HCT116 (cell line): ENCODE results near the gene KIAA1755. TPM values are rescaled to one million over a fixed set of nuclear protein-coding genes. Genes with fewer than 3 reads are reported as not detected.

Experiments used
- ATAC-seq: fragments of 200-7000 bp; cut with Tn5 transposase; 2 replicates; pipeline ENCODE4 v1.9.1; 2020; ENCODE audit warnings: mild to moderate bottlenecking, moderate library complexity
- BruUV-seq: library from RNA; stranded (reverse); fragments of 400-500 nt; replicated peaks from 2 replicates; lab custom pipeline; 2021; lab: Mats Ljungman, UMichigan
- CTCF ChIA-PET: fragments of 300-600 bp; sonication (Branson Sonifier 250); formaldehyde crosslinking; loops from one replicate; lab custom pipeline; 2021; ENCODE audit warnings: antibody characterized with exemption; lab: Charles Lee
- POLR2A ChIA-PET: fragments of 300-600, 350-600 bp; sonication (Branson Sonifier 250); formaldehyde crosslinking; loops from one replicate; lab custom pipeline; 2021; ENCODE audit warnings: antibody characterized with exemption; lab: Charles Lee
- RAD21 ChIA-PET, 2 experiments: fragments of 300-600 bp; sonication (Branson Sonifier 250); formaldehyde crosslinking; loops; one replicate each; lab custom pipeline; 2023; ENCODE audit warnings: low total read pairs in 2 of 2; ENCODE audit not compliant: uncharacterized antibody in 2 of 2, unreplicated experiment in 2 of 2, low non-redundant PET in 1 of 2; lab: Charles Lee
- DNase-seq: peaks from one replicate; pipeline ENCODE4 v3.0.0-alpha.2; 2010; ENCODE audit warnings: low read depth, low spot score
- H2AFZ ChIP-seq: fragments of 200-600 bp; shearing (Covaris generic), sonication (generic); 2 replicates; pipeline ENCODE4 v1.6.1; 2017; ENCODE audit warnings: low read depth, mixed run types, mixed read lengths, antibody characterized with exemption, low read length; ENCODE audit not compliant: poor library complexity, severe bottlenecking
- H3K27ac ChIP-seq: 2 replicates; pipeline ENCODE4 v1.5.1; 2012; ENCODE audit warnings: low read depth, low read length
- H3K27me3 ChIP-seq: fragments of 200-600 bp; sonication (generic); 2 replicates; pipeline ENCODE4 v1.6.1; 2016; ENCODE audit warnings: mixed run types, low read length, mixed read lengths; ENCODE audit not compliant: insufficient read depth
- H3K36me3 ChIP-seq, 2 experiments: fragments of 200-500 bp in 1 of 2; fragments of 200-600 bp in 1 of 2; sonication (Bioruptor generic) in 1 of 2; sonication (generic) in 1 of 2; 2 replicates each; pipeline versions ENCODE4 v1.5.1 to v1.6.1; 2014 to 2016; ENCODE audit warnings: low read length in 2 of 2, inconsistent platforms in 1 of 2, mixed read lengths in 1 of 2, mixed run types in 1 of 2; ENCODE audit not compliant: insufficient read depth in 2 of 2, control insufficient read depth in 1 of 2
- H3K4me1 ChIP-seq, 2 experiments: fragments of 200-600 bp in 1 of 2; sonication (generic) in 1 of 2; 2 replicates each; pipeline versions ENCODE4 v1.5.1 to v1.6.1; 2012 to 2017; ENCODE audit warnings: low read length in 2 of 2, inconsistent platforms in 1 of 2, mild to moderate bottlenecking in 1 of 2, mixed read lengths in 1 of 2, mixed run types in 1 of 2, moderate library complexity in 1 of 2; ENCODE audit not compliant: insufficient read depth in 2 of 2, control insufficient read depth in 1 of 2
- H3K4me2 ChIP-seq: fragments of 200-600 bp; sonication (generic); 2 replicates; pipeline ENCODE4 v1.6.1; 2017; ENCODE audit warnings: mixed run types, low read length, mixed read lengths
- H3K4me3 ChIP-seq, 2 experiments: fragments of 200-600 bp in 1 of 2; sonication (generic) in 1 of 2; replicated peaks in 1 of 2; 2 replicates each; pipeline ENCODE4 v1.5.1; 2011 to 2016; ENCODE audit warnings: low read length in 2 of 2, control low read depth in 1 of 2, low read depth in 1 of 2, mild to moderate bottlenecking in 1 of 2, mixed read lengths in 1 of 2, mixed run types in 1 of 2
- H3K79me2 ChIP-seq: fragments of 200-600 bp; sonication (generic); 2 replicates; pipeline ENCODE4 v1.6.1; 2017; ENCODE audit warnings: mild to moderate bottlenecking, mixed run types, low read length, moderate library complexity, mixed read lengths; ENCODE audit not compliant: insufficient read depth
- H3K9ac ChIP-seq: fragments of 200-600 bp; sonication (generic); 2 replicates; pipeline ENCODE4 v1.6.1; 2016; ENCODE audit warnings: low read length, mixed read lengths
- H3K9me2 ChIP-seq: fragments of 200-600 bp; sonication (generic), shearing (Covaris generic); 2 replicates; pipeline ENCODE4 v1.6.1; 2017; ENCODE audit warnings: mixed run types, mild to moderate bottlenecking, moderate library complexity; ENCODE audit not compliant: insufficient read depth
- H3K9me3 ChIP-seq, 2 experiments: fragments of 200-500 bp in 1 of 2; fragments of 200-600 bp in 1 of 2; sonication (Bioruptor generic) in 1 of 2; sonication (generic) in 1 of 2; 2 replicates each; pipeline ENCODE4 v1.6.1; 2014 to 2017; ENCODE audit warnings: low read length in 2 of 2, mixed read lengths in 2 of 2, inconsistent platforms in 1 of 2, low read depth in 1 of 2, mild to moderate bottlenecking in 1 of 2, mixed run types in 1 of 2, moderate library complexity in 1 of 2; ENCODE audit not compliant: control insufficient read depth in 1 of 2, insufficient read depth in 1 of 2
- H4K20me1 ChIP-seq: fragments of 200-600 bp; sonication (generic), shearing (Covaris generic); 2 replicates; pipeline ENCODE4 v1.6.1; 2017; ENCODE audit warnings: mixed run types, mild to moderate bottlenecking, moderate library complexity; ENCODE audit not compliant: insufficient read depth
- CBX3 ChIP-seq: IDR thresholded peaks from 2 replicates; pipeline ENCODE4 v1.6.1; 2012; ENCODE audit warnings: low read depth
- CEBPB ChIP-seq: IDR thresholded peaks from 2 replicates; pipeline ENCODE4 v1.6.1; 2012; ENCODE audit warnings: low read depth
- ELF1 ChIP-seq: IDR thresholded peaks from 2 replicates; pipeline ENCODE4 v1.6.1; 2012; ENCODE audit warnings: low read depth, borderline replicate concordance
- EZH2phosphoT487 ChIP-seq: fragments of 200-600 bp; IDR thresholded peaks from 2 replicates; pipeline ENCODE4 v1.6.1; 2018; ENCODE audit warnings: antibody characterized with exemption, borderline replicate concordance
- JUND ChIP-seq: IDR thresholded peaks from 2 replicates; pipeline ENCODE4 v1.6.1; 2012
- POLR2A ChIP-seq: IDR thresholded peaks from 2 replicates; pipeline ENCODE4 v1.7.0; 2011; ENCODE audit warnings: borderline replicate concordance; ENCODE audit not compliant: insufficient read depth, insufficient read length; ENCODE audit errors: extremely low read depth
- POLR2AphosphoS5 ChIP-seq: IDR thresholded peaks from 2 replicates; pipeline ENCODE4 v1.6.1; 2011; ENCODE audit warnings: mild to moderate bottlenecking, low read depth, low read length, moderate library complexity
- SIN3A ChIP-seq: IDR thresholded peaks from 2 replicates; pipeline ENCODE4 v1.6.1; 2012; ENCODE audit warnings: low read depth
- SP1 ChIP-seq: IDR thresholded peaks from 2 replicates; pipeline ENCODE4 v1.6.1; 2012; ENCODE audit warnings: low read depth
- SRF ChIP-seq: IDR thresholded peaks from 2 replicates; pipeline ENCODE4 v1.6.1; 2012; ENCODE audit warnings: low read depth
- TCF7L2 ChIP-seq: IDR thresholded peaks from 2 replicates; pipeline ENCODE4 v1.7.0; 2011; ENCODE audit warnings: borderline replicate concordance, inconsistent platforms; ENCODE audit not compliant: insufficient read depth, insufficient read length; ENCODE audit errors: extremely low read depth
- ZFX ChIP-seq: fragments of 450-650 bp; IDR thresholded peaks from 2 replicates; pipeline ENCODE4 v1.6.1; 2017
- intact Hi-C: fragments of 100-400 bp; cut with micrococcal nuclease; formaldehyde crosslinking; loops from 2 replicates; pipeline ENCODE4 v1.10.0; 2022
- total RNA-seq: library from RNA; stranded (reverse); gene quantifications from one replicate; pipeline ENCODE4 v1.2.1, GENCODE V29; 2021; ENCODE audit not compliant: unreplicated experiment
- TF ChIP-seq, protein P1 (sequence below), 3 experiments: fragments of 200-600 bp in 1 of 3; sonication (generic) in 1 of 3; IDR thresholded peaks in 2 of 3; conservative IDR thresholded peaks in 1 of 3; 2 replicates each; pipeline ENCODE4 v1.5.1; 2012 to 2017; ENCODE audit warnings: low read depth in 2 of 3, low read length in 2 of 3, antibody characterized with exemption in 1 of 3, borderline replicate concordance in 1 of 3, control low read depth in 1 of 3, mild to moderate bottlenecking in 1 of 3, mixed read lengths in 1 of 3, mixed run types in 1 of 3, moderate library complexity in 1 of 3; ENCODE audit not compliant: insufficient read depth in 1 of 3
- TF ChIP-seq, protein P2 (sequence below): IDR thresholded peaks from 2 replicates; pipeline ENCODE4 v1.6.1; 2012

The KIAA1755 gene
- total RNA-seq, 1 experiment from 2014 or later, result not detected

GRCh38 chr20:38267901-38268514 is 7.5 kb upstream of the KIAA1755 start:
- intact Hi-C loops, result no loop called here
- H3K9me2 ChIP-seq, result no peaks in the 10 kb centered on the region
- H3K36me3 ChIP-seq, result no peaks in the 10 kb centered on the region
- CTCF ChIA-PET, result no interaction called here
- H3K27ac ChIP-seq, result no peak overlapping the region
- peaks cover 16 to 23% of the 10 kb centered on the region in 2 experiments for H3K4me1 ChIP-seq
- RAD21 ChIA-PET, result no interaction called here
- no peak overlapping the region for H2AFZ ChIP-seq
- H3K27me3 ChIP-seq, result no peaks in the 10 kb centered on the region
- no TSS peak for BruUV-seq
- ATAC-seq, result no peak
- no peak overlapping the region for H3K9ac ChIP-seq
- TF ChIP-seq ELF1, result no peak
- no peak overlapping the region for H3K4me3 ChIP-seq
- H4K20me1 ChIP-seq, result no peaks in the 10 kb centered on the region
- no peak overlapping the region for H3K4me2 ChIP-seq
- H3K9me3 ChIP-seq, result no peaks in the 10 kb centered on the region
- POLR2A ChIA-PET, result no interaction called here
- DNase-seq, result no peak
- H3K79me2 ChIP-seq, result no peaks in the 10 kb centered on the region

DNA sequence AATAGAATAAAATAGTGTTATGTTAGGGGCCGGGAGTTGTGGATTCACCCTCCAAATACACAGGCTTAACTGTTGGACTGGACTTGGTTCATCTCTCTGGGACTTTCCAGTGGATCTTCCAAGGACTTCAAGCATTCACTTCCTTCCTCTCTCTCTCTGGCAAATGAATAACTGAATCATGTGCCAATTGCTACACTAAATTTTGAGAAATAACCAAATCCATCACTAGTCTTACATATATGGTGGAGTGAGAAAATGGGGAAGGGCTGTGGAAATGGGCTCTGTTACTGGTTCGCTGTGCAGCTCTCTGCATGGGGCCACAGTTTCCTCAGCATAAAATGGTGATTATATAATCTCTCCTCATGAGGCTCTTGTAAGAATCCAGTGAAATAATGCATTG is 6.8 kb upstream of the KIAA1755 start:
- H3K4me3 ChIP-seq, result no peak overlapping the region
- H4K20me1 ChIP-seq, result no peaks in the 10 kb centered on the region
- no peak overlapping the region for H3K9ac ChIP-seq
- H3K4me1 ChIP-seq, result peaks cover 13 to 16% of the 10 kb centered on the region in 2 experiments
- no peaks in the 10 kb centered on the region for H3K27me3 ChIP-seq
- no peak overlapping the region for H3K27ac ChIP-seq
- intact Hi-C loops, result no loop called here
- no TSS peak for BruUV-seq
- ChIA-PET POLR2A (no interaction called here), CTCF (no interaction called here), RAD21 (no interaction called here)
- H3K4me2 ChIP-seq, result no peak overlapping the region
- TF ChIP-seq, protein P1, sequence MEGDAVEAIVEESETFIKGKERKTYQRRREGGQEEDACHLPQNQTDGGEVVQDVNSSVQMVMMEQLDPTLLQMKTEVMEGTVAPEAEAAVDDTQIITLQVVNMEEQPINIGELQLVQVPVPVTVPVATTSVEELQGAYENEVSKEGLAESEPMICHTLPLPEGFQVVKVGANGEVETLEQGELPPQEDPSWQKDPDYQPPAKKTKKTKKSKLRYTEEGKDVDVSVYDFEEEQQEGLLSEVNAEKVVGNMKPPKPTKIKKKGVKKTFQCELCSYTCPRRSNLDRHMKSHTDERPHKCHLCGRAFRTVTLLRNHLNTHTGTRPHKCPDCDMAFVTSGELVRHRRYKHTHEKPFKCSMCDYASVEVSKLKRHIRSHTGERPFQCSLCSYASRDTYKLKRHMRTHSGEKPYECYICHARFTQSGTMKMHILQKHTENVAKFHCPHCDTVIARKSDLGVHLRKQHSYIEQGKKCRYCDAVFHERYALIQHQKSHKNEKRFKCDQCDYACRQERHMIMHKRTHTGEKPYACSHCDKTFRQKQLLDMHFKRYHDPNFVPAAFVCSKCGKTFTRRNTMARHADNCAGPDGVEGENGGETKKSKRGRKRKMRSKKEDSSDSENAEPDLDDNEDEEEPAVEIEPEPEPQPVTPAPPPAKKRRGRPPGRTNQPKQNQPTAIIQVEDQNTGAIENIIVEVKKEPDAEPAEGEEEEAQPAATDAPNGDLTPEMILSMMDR (IDR thresholded peaks at IDR 0.05 in 2 of 3, conservative IDR thresholded peaks at IDR 0.05 in 1 of 3; ENCODE audit: borderline replicate concordance in 1 of 3, insufficient read depth in 1 of 3, low read depth in 2 of 3, low read length in 2 of 3), result no peak
- no peak for TF ChIP-seq SIN3A
- no peak for TF ChIP-seq SRF
- TF ChIP-seq, protein P2, sequence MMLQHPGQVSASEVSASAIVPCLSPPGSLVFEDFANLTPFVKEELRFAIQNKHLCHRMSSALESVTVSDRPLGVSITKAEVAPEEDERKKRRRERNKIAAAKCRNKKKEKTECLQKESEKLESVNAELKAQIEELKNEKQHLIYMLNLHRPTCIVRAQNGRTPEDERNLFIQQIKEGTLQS, result no peak
- TF ChIP-seq CEBPB, result no peak
- TF ChIP-seq ELF1, result no peak
- no peak for TF ChIP-seq CBX3
- TF ChIP-seq POLR2A, result no peak
- TF ChIP-seq POLR2AphosphoS5, result no peak
- no peak for TF ChIP-seq JUND
- no peak for TF ChIP-seq EZH2phosphoT487
- no peak for TF ChIP-seq TCF7L2
- TF ChIP-seq SP1, result no peak
- no peak for TF ChIP-seq ZFX
- no peaks in the 10 kb centered on the region for H3K9me3 ChIP-seq
- DNase-seq, result no peak
- ATAC-seq, result no peak
- H3K36me3 ChIP-seq, result no peaks in the 10 kb centered on the region
- no peaks in the 10 kb centered on the region for H3K79me2 ChIP-seq
- no peaks in the 10 kb centered on the region for H3K9me2 ChIP-seq
- no peak overlapping the region for H2AFZ ChIP-seq
